HG03280 (cell line): ENCODE data around the gene NAALADL2.

Source experiments
- ATAC-seq: cut with Tn5 transposase; IDR thresholded peaks from one replicate; pipeline ENCODE4 v1.9.1; 2021; ENCODE audit warnings: mild to moderate bottlenecking, moderate library complexity; ENCODE audit not compliant: unreplicated experiment

Gene NAALADL2

GRCh38 chr3:174959556-174960065 lies 100.5 kb downstream of the NAALADL2 start:
- ATAC-seq: no peak

DNA sequence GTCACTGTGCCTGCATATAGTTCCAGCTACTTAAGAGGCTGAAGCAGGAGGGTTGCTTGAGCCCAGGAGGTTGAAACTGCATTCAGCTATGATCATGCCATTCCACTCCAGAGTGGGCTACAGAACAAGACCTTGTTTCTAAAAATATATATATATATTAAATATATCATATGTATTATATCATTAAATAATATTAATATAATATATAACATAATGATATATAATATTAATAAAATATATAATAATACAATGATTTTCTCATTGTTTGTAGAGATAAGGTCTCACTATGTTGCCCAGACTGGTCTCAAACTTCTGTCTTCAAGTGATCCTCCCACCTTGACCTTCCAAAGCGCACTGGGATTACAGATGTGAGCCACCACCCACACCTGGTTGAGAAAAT lies 101.8 kb downstream of the NAALADL2 start:
- no peak for ATAC-seq

- ATAC-seq: no peak
Observed at GRCh38 chr3:174973465-174973864, 114.3 kb downstream of the NAALADL2 start.

GRCh38 chr3:174986685-174987084 lies 127.6 kb downstream of the NAALADL2 start:
- no peak for ATAC-seq

GRCh38 chr3:175001091-175001490 lies 142.0 kb downstream of the NAALADL2 start:
- ATAC-seq: no peak

DNA sequence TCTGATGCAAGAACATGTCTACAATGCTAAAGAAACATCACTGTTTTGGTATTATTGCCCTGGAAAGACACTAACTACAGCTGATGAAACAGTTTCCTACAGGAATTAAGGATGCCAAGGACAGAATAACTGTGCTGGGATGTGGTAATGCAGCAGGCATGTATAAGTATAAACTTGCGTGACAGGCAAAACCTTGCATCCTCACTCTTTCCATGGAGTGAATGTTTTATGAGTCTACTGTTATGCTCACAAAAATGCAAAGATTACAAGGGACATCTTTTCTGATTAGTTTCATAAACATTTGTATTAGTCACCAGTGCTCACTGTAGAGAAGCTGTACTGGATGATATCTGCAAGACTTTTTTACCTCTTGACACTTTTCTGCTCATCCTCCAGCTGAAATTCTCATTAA lies 143.6 kb downstream of the NAALADL2 start:
- no peak for ATAC-seq

GRCh38 chr3:175003590-175003989 lies 144.5 kb downstream of the NAALADL2 start:
- no peak for ATAC-seq

DNA sequence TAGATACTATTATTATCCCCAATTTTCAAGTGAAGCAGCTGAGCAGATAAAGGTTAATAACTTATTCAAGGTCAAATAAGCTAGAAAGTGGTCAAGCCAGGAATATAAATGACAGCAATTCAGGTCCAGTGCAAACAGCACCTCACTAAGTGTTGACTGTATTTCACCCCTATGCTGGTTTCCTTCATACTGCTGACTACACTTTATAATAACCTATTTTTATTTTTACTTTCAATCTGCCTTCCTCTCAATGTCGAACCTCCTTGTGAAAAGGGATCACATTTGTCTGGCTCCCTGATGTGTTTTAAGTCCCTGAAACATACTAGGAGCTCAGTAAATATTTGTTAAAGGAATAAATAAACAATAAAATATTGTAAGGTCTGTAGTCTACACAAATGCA lies 146.1 kb downstream of the NAALADL2 start:
- ATAC-seq: no peak

- no peak for ATAC-seq
Observed at GRCh38 chr3:175005881-175006280, 146.7 kb downstream of the NAALADL2 start.

DNA sequence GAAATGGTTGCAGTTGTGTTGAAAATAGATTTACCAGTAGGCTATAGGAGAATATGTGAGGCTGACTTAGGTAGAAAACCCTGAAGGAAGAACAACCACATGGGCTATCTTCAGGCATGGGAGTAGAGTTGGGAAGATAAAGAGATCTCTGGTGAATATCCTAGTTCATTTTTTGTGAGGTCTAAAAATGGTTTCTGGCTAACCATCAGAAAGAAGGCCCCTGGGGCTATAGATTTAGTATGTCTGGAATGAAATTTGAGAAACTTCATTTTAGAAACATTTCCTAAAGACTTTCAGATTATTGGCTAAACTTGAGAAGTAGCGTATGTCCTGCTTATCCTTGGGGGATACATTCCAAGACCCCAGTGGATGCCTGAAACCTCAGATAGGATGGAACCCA lies 148.2 kb downstream of the NAALADL2 start:
- ATAC-seq: no peak

GRCh38 chr3:175009295-175009694 lies 150.2 kb downstream of the NAALADL2 start:
- no peak for ATAC-seq

DNA sequence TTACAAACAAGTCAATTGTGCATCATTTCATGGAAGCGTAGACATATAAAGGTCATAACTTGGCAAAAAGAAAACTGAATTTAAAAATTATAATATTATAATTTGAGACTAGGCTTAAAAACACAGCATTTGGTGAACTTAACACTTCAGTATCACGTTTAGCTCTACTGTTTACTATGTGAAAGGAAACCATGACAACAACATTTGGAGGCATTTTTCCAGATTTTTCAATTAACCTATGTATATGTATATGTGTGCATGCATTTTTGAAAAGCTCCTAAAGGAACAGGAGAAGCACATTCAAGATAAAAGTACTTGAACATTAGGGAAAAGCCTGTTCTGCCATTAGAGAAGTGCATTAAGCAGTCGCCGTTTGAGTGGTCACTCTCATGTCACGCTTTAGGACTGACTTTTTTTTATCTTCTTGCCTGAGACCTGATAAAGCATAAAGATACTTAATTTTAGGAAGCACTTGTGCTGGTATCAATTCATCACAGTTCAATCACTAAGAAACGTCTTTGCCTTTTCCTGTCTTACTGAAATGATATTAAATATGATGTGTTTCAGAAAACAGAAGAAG lies 156.0 kb downstream of the NAALADL2 start:
- no peak for ATAC-seq

DNA sequence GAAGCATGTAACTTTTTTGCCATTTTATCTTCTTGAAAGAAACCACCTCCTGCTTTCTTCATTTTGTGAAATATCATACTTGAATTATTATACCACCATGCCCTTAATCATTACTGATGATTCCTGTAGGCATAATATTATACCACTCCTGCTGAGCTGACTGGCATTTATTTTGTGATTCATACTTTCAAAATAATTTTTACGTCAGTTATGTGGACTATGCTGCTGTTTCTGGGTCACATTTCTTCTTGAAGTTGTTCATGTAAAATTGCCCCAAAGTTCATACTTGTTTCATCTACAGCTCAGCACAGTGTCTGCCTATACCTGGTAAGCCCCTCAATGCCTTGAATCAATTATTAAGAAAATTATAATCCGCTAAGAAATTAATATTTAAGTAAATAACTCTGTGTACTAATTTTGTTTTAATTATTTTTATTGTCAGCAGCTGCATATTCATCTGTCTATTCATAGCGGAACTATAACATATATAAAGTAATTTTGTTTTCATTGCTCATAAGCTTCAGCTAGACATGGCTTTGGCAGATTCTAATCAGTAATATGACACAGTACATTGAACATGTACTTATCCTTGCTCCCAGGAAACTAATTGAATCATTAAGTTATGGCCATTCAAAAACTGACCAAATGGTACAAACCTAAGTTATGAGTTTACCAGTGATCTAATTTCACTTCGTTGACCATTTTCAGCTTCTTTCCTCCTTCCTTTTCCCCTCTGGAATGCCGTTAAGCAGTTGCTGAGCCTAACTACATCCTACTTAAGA lies 160.0 kb downstream of the NAALADL2 start:
- ATAC-seq: no peak

- no peak for ATAC-seq
Observed at GRCh38 chr3:175020101-175020500, 161.0 kb downstream of the NAALADL2 start.

- ATAC-seq: no peak
Observed at GRCh38 chr3:175029828-175030227, 170.7 kb downstream of the NAALADL2 start.

- no peak for ATAC-seq
Observed at GRCh38 chr3:175039875-175040274, 180.7 kb downstream of the NAALADL2 start.

- ATAC-seq: no peak
Observed at GRCh38 chr3:175041369-175041768, 182.2 kb downstream of the NAALADL2 start.

DNA sequence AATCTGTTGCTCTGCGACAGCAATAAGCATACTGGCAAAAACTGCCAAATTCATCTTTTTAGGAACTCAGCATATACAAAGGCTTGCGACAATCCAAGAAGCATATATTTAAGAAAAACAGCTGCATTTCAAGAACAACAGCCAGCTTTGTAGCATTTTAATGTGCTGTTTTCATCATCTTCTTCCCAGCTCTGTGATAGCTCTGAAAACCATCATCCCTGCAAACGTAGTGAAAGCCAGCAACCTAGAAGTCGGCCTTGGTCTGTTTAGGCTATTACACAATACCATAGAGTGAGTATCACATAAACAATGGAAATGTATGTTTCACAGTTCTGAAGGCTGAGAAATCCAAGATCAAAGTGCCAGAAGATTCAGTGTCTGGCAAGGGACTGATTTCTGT lies 187.5 kb downstream of the NAALADL2 start:
- ATAC-seq: no peak

- ATAC-seq: no peak
Observed at GRCh38 chr3:175047786-175048185, 188.7 kb downstream of the NAALADL2 start.

DNA sequence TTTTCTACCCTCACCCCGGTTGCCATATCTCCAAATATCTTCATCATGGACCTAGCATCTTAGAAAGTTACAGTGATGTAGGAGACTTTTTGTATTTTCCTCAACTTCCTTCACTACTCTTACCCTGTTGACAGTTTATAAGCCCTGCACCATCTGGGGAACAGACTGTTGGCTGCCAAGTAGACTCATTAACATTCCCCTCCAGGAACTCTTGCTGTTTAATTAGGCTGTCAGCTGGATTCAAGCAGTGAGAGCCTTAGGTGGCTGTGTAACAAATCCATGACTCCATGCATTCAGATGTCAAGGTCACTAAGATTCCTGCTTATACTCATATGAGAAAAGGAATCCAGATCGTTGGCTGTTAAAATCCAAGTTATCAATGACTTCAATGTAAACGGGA lies 198.3 kb downstream of the NAALADL2 start:
- ATAC-seq: no peak

GRCh38 chr3:175059788-175060187 lies 200.7 kb downstream of the NAALADL2 start:
- ATAC-seq: no peak

GRCh38 chr3:175065497-175065896 lies 206.4 kb downstream of the NAALADL2 start:
- no peak for ATAC-seq
